Endothelial cell of umbilical vein (primary cell): ENCODE data around the gene FAM180A. TPM values are rescaled to one million over a fixed set of nuclear protein-coding genes. Genes with fewer than 3 reads are reported as not detected.

ENCODE experiments used
- BruUV-seq: library from RNA; stranded (reverse); fragments of 400-500 nt; replicated peaks from 2 replicates; lab custom pipeline; 2021; lab: Mats Ljungman, UMichigan
- CTCF ChIA-PET: fragments of 300-600, 350-600 bp; sonication (Branson Sonifier 250); formaldehyde crosslinking; loops from one replicate; lab custom pipeline; 2021; ENCODE audit warnings: antibody characterized with exemption, inconsistent platforms; lab: Charles Lee
- POLR2A ChIA-PET: fragments of 300-600, 350-600 bp; sonication (Branson Sonifier 250); formaldehyde crosslinking; loops from one replicate; lab custom pipeline; 2021; ENCODE audit warnings: antibody characterized with exemption, inconsistent platforms; lab: Charles Lee
- DNase-seq: peaks from one replicate; pipeline ENCODE4 v3.0.0-alpha.2; 2011; ENCODE audit warnings: low read depth, low spot score
- FAIRE-seq: peaks from 2 replicates; lab custom pipeline; 2011; peaks lifted over from hg19 to GRCh38; lab: Jason Lieb, UNC
- H2AFZ ChIP-seq: 2 replicates; pipeline ENCODE4 v1.6.0; 2012; ENCODE audit warnings: low read depth, low read length, control low read depth, inconsistent platforms
- H3K27ac ChIP-seq: 2 replicates; pipeline ENCODE4 v1.5.1; 2011; ENCODE audit warnings: low read depth, mild to moderate bottlenecking, control low read depth, low read length, moderate library complexity; ENCODE audit not compliant: insufficient read depth
- H3K27me3 ChIP-seq, 2 experiments: 2 replicates each; pipeline versions ENCODE4 v1.6.0 to v1.6.1; 2011; ENCODE audit warnings: low read length in 2 of 2, mixed read lengths in 1 of 2; ENCODE audit not compliant: control insufficient read depth in 2 of 2, insufficient read depth in 2 of 2
- H3K36me3 ChIP-seq, 2 experiments: 2 replicates in 1 of 2; 3 replicates in 1 of 2; pipeline ENCODE4 v1.5.1; 2011; ENCODE audit warnings: low read length in 2 of 2, mild to moderate bottlenecking in 1 of 2, moderate library complexity in 1 of 2; ENCODE audit not compliant: control insufficient read depth in 2 of 2, insufficient read depth in 2 of 2; ENCODE audit errors: extremely low read depth in 1 of 2
- H3K4me1 ChIP-seq: 3 replicates; pipeline ENCODE4 v1.5.1; 2011; ENCODE audit warnings: mild to moderate bottlenecking, low read length; ENCODE audit not compliant: control insufficient read depth, insufficient read depth; ENCODE audit errors: extremely low read depth
- H3K4me2 ChIP-seq: 2 replicates; pipeline ENCODE4 v1.6.1; 2011; ENCODE audit warnings: low read length, control low read depth, mixed read lengths; ENCODE audit not compliant: insufficient read depth
- H3K4me3 ChIP-seq, 3 experiments: fragments of 200-600 bp in 1 of 3; sonication (generic), shearing (Covaris generic) in 1 of 3; replicated peaks in 1 of 3; 2 replicates each; pipeline ENCODE4 v1.5.1; 2011 to 2016; ENCODE audit warnings: control low read depth in 3 of 3, low read length in 3 of 3, mild to moderate bottlenecking in 2 of 3, inconsistent platforms in 1 of 3, low read depth in 1 of 3, moderate library complexity in 1 of 3; ENCODE audit not compliant: insufficient read depth in 1 of 3
- H3K79me2 ChIP-seq: 2 replicates; pipeline ENCODE4 v1.6.0; 2012; ENCODE audit warnings: low read length, inconsistent platforms; ENCODE audit not compliant: control insufficient read depth, insufficient read depth
- H3K9ac ChIP-seq: replicated peaks from 2 replicates; pipeline ENCODE3; 2011; ENCODE audit warnings: low read length, control low read depth; ENCODE audit not compliant: insufficient read depth; ENCODE audit errors: extremely low read depth
- H3K9me1 ChIP-seq: replicated peaks from 3 replicates; pipeline ENCODE4 v1.6.0; 2011; ENCODE audit warnings: mild to moderate bottlenecking, low read length; ENCODE audit not compliant: control insufficient read depth, insufficient read depth; ENCODE audit errors: extremely low read depth
- H3K9me3 ChIP-seq: replicated peaks from 2 replicates; pipeline ENCODE4 v1.5.1; 2012; ENCODE audit warnings: low read length, inconsistent platforms; ENCODE audit not compliant: control insufficient read depth, insufficient read depth
- H4K20me1 ChIP-seq: replicated peaks from 2 replicates; pipeline ENCODE3; 2011; ENCODE audit warnings: mild to moderate bottlenecking, low read length; ENCODE audit not compliant: control insufficient read depth, insufficient read depth; ENCODE audit errors: extremely low read depth
- EZH2 ChIP-seq: IDR thresholded peaks from 2 replicates; pipeline ENCODE4 v1.6.1; 2012; ENCODE audit warnings: borderline replicate concordance, low read depth, mild to moderate bottlenecking, moderate library complexity, low read length, inconsistent platforms; ENCODE audit not compliant: severe bottlenecking
- FOS ChIP-seq: IDR thresholded peaks from 2 replicates; pipeline ENCODE4 v1.6.1; 2011; ENCODE audit warnings: mild to moderate bottlenecking, low read length, moderate library complexity, borderline replicate concordance; ENCODE audit not compliant: insufficient read depth
- JUN ChIP-seq: IDR thresholded peaks from 2 replicates; pipeline ENCODE4 v1.6.1; 2011; ENCODE audit warnings: borderline replicate concordance, low read depth; ENCODE audit not compliant: insufficient read length, insufficient read depth
- MAX ChIP-seq: IDR thresholded peaks from 2 replicates; pipeline ENCODE4 v1.6.1; 2011; ENCODE audit not compliant: insufficient read depth, insufficient read length
- POLR2A ChIP-seq: IDR thresholded peaks from 2 replicates; pipeline ENCODE4 v1.6.1; 2012; ENCODE audit warnings: low read depth, mild to moderate bottlenecking, control low read depth, low read length
- POLR2AphosphoS5 ChIP-seq: IDR thresholded peaks from 2 replicates; pipeline ENCODE4 v1.6.1; 2012; ENCODE audit warnings: low read depth, mild to moderate bottlenecking, control low read depth, low read length, moderate library complexity; ENCODE audit not compliant: insufficient read depth
- dilution Hi-C: fragments of 300-500 bp; cut with MboI; formaldehyde crosslinking; loops from one replicate; pipeline ENCODE4 v1.15.0; 2019; ENCODE audit warnings: low sequenced_read_pairs; ENCODE audit not compliant: extremely low pct_ligation_motif_present
- intact Hi-C: fragments of 100-400 bp; cut with micrococcal nuclease; formaldehyde crosslinking; loops from one replicate; pipeline ENCODE4 v1.10.0; 2022
- polyA plus RNA-seq, 4 experiments: library from polyadenylated mRNA; depleted of rRNA in 3 of 4; stranded (reverse) in 3 of 4; unstranded in 1 of 4; fragments of >200 nt; gene quantifications; 2 replicates each; pipeline versions ENCODE4 v1.2.1 to v1.2.3, GENCODE V29; 2011 to 2012; ENCODE audit warnings: missing spikeins in 1 of 4
- total RNA-seq: library from RNA; stranded (reverse); gene quantifications from 2 replicates; pipeline ENCODE4 v1.2.3, GENCODE V29; 2021

Gene FAM180A
- total and polyA plus RNA-seq, 2 donors (not counting 3 experiments of a cell fraction or from before 2014, with no cell fraction given), result not detected

- TF ChIP-seq EZH2 (no peak), MAX (no peak), POLR2AphosphoS5 (no peak), POLR2A (no peak), FOS (no peak), JUN (no peak)
- H3K36me3 ChIP-seq, result no peaks in the 10 kb centered on the region
- no TSS peak for BruUV-seq
- no peaks in the 10 kb centered on the region for H4K20me1 ChIP-seq
- H3K9me1 ChIP-seq, result no peaks in the 10 kb centered on the region
- H2AFZ ChIP-seq, result no peak overlapping the region
- dilution Hi-C loops, result no loop called here
- no peak overlapping the region for H3K9ac ChIP-seq
- intact Hi-C loops, result no loop called here
- H3K9me3 ChIP-seq, result no peaks in the 10 kb centered on the region
- no peak overlapping the region for H3K4me2 ChIP-seq
- peaks cover 7% of the 10 kb centered on the region for H3K4me1 ChIP-seq
- DNase-seq, result no peak
- H3K79me2 ChIP-seq, result no peaks in the 10 kb centered on the region
- no peak overlapping the region for H3K4me3 ChIP-seq
- ChIA-PET CTCF (no interaction called here), POLR2A (no interaction called here)
- H3K27me3 ChIP-seq, result no peaks in the 10 kb centered on the region
- no peak for FAIRE-seq
- no peak overlapping the region for H3K27ac ChIP-seq
These were observed 26.6 kb upstream of the FAM180A start for GRCh38 chr7:135775230-135775629.

- DNase-seq (peak; percentile 31), FAIRE-seq (peak; percentile 85)
- H3K9me3 ChIP-seq, result no peaks in the 10 kb centered on the region
- ChIA-PET POLR2A (no interaction called here), CTCF (interaction anchor here (1.0 to 1.3 kb wide), 2 partner anchors 16 to 101 kb away, joined by 3 read pairs; no protein-coding TSS in a partner anchor)
- no peaks in the 10 kb centered on the region for H3K27me3 ChIP-seq
- dilution Hi-C loops, result no loop called here
- H3K36me3 ChIP-seq, result no peaks in the 10 kb centered on the region
- no peaks in the 10 kb centered on the region for H4K20me1 ChIP-seq
- H3K4me3 ChIP-seq, result no peak overlapping the region
- intact Hi-C loops, result no loop called here
- H3K27ac ChIP-seq, result peak overlapping the region; percentile 59
- H2AFZ ChIP-seq, result peak overlapping the region; percentile 52
- H3K79me2 ChIP-seq, result no peaks in the 10 kb centered on the region
- TF ChIP-seq POLR2AphosphoS5 (peak; percentile 41), MAX (no peak)
- no peaks in the 10 kb centered on the region for H3K9me1 ChIP-seq
- H3K4me1 ChIP-seq, result peaks cover 7% of the 10 kb centered on the region
- no TSS peak for BruUV-seq
- no peak overlapping the region for H3K4me2 ChIP-seq
- H3K9ac ChIP-seq, result no peak overlapping the region
These were observed 25.7 kb upstream of the FAM180A start for GRCh38 chr7:135774284-135774683.
